RWPE1 (cell line): Measurements from ENCODE around the gene LMBRD2.

ENCODE experiments used
- CTCF ChIA-PET: fragments of 350-600 bp; sonication (Branson Sonifier 250); formaldehyde crosslinking; extraction: SDS; loops from one replicate; lab custom pipeline; 2021; lab: Yijun Ruan, JAX
- POLR2A ChIA-PET: fragments of 400-600 bp; formaldehyde crosslinking; extraction: SDS; loops from one replicate; lab custom pipeline; 2020; ENCODE audit warnings: antibody characterized with exemption; ENCODE audit not compliant: low non-redundant PET; lab: Yijun Ruan, JAX
- DNase-seq: peaks from one replicate; pipeline ENCODE4 v3.0.0; 2012; ENCODE audit warnings: low spot score
- H3K27ac ChIP-seq: fragments of 450-650 bp; 2 replicates; pipeline ENCODE4 v1.5.1; 2017
- CTCF ChIP-seq: fragments of 450-650 bp; conservative IDR thresholded peaks from 2 replicates; pipeline ENCODE4 v1.5.1; 2017; ENCODE audit warnings: low read depth, mild to moderate bottlenecking

The LMBRD2 gene

GRCh38 chr5:36181774-36182173, 30.1 kb upstream of the LMBRD2 start:
- DNase-seq = no peak
- ChIA-PET CTCF (interaction anchor here (0.6 to 0.7 kb wide), 2 partner anchors 54 to 91 kb away, joined by 3 read pairs; no protein-coding TSS in a partner anchor), POLR2A (no interaction called here)
- H3K27ac ChIP-seq = no peak overlapping the region
- TF ChIP-seq CTCF = no peak

- no peak overlapping the region for H3K27ac ChIP-seq
- CTCF ChIA-PET = no interaction called here
- no peak for DNase-seq
- no peak for TF ChIP-seq CTCF
- POLR2A ChIA-PET = no interaction called here
Observed at GRCh38 chr5:36180556-36181350, 29.1 kb upstream of the LMBRD2 start.

GRCh38 chr5:36179950-36180349, 28.3 kb upstream of the LMBRD2 start:
- TF ChIP-seq CTCF = no peak
- H3K27ac ChIP-seq = no peak overlapping the region
- ChIA-PET CTCF (no interaction called here), POLR2A (no interaction called here)
- no peak for DNase-seq

- TF ChIP-seq CTCF = no peak
- ChIA-PET CTCF (interaction anchor here (0.5 to 1.6 kb wide), 7 partner anchors 49 to 1039 kb away, joined by 3 to 6 read pairs (median 5); no protein-coding TSS in a partner anchor), POLR2A (no interaction called here)
- no peak overlapping the region for H3K27ac ChIP-seq
- no peak for DNase-seq
Observed at GRCh38 chr5:36178524-36178890, 26.8 kb upstream of the LMBRD2 start.

GRCh38 chr5:36177715-36178523, 26.2 kb upstream of the LMBRD2 start:
- CTCF ChIA-PET = interaction anchor here (0.5 to 1.6 kb wide), 8 partner anchors 49 to 1040 kb away, joined by 3 to 8 read pairs (median 6); no protein-coding TSS in a partner anchor
- no peak overlapping the region for H3K27ac ChIP-seq
- peak; percentile 41 for DNase-seq
- peak; percentile 80 for TF ChIP-seq CTCF
- POLR2A ChIA-PET = no interaction called here

- CTCF ChIA-PET = interaction anchor here (0.6 to 0.7 kb wide), 3 partner anchors 48 to 518 kb away, joined by 4 to 8 read pairs (median 6); no protein-coding TSS in a partner anchor
- no peak for DNase-seq
- POLR2A ChIA-PET = no interaction called here
- no peak for TF ChIP-seq CTCF
- H3K27ac ChIP-seq = no peak overlapping the region
Observed at GRCh38 chr5:36177154-36177553, 25.5 kb upstream of the LMBRD2 start.
